ENCODE data around the gene TSSK2. TPM values are rescaled to one million over a fixed set of nuclear protein-coding genes. Genes with fewer than 3 reads are reported as not detected.
A peak's percentile ranks its signal among the peaks of the same experiment; 100 is the strongest.

TSSK2 gene
- total and polyA plus RNA-seq, 2 of the 8 experiments (the other 6 are each of a cell fraction or from before 2014, with no cell fraction given) = not detected

GRCh38 chr22:19152942-19153883, 22.1 kb downstream of the TSSK2 start:
- no peak overlapping the region for H3K14ac ChIP-seq (ENCODE audit: insufficient read length)
- H2BK5ac ChIP-seq (ENCODE audit: low read depth, low read length) = no peak overlapping the region
- no peak overlapping the region for H4K8ac ChIP-seq (ENCODE audit: extremely low read depth, insufficient read depth, low read length)
- H2AFZ ChIP-seq (ENCODE audit: low read length) = no peak overlapping the region
- H3K18ac ChIP-seq (ENCODE audit: extremely low read depth, low read length) = no peak overlapping the region
- peaks cover 44 to 53% (median 48%) of the 10 kb centered on the region in 4 experiments for H3K27me3 ChIP-seq (replicated peaks in 1 of 4; ENCODE audit: control insufficient read depth in 3 of 4, extremely low read depth in 1 of 4, insufficient read depth in 3 of 4, low read length in 3 of 4)
- H4K20me1 ChIP-seq (replicated peaks in 1 of 2; ENCODE audit: control insufficient read depth in 1 of 2, insufficient read depth in 2 of 2, low read length in 2 of 2) = peaks cover 0 to 12% of the 10 kb centered on the region in 2 experiments
- H3K79me1 ChIP-seq (ENCODE audit: low read depth, low read length) = no peaks in the 10 kb centered on the region
- no peak overlapping the region for H2BK120ac ChIP-seq (replicated peaks; ENCODE audit: low read depth, low read length)
- ChIA-PET POLR2A (ENCODE audit: partially characterized antibody) (interaction anchor here (0.6 kb wide), 1 partner anchor 38 kb away, joined by 3 read pairs; no protein-coding TSS in a partner anchor), CTCF (ENCODE audit: partially characterized antibody) (interaction anchor here (5.2 kb wide), 1 partner anchor 7 kb away, joined by 37 read pairs; the partner anchor contains the start of gene ESS2)
- TF ChIP-seq, protein P1, sequence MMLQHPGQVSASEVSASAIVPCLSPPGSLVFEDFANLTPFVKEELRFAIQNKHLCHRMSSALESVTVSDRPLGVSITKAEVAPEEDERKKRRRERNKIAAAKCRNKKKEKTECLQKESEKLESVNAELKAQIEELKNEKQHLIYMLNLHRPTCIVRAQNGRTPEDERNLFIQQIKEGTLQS (IDR thresholded peaks at IDR 0.05; ENCODE audit: insufficient read depth, low read depth, low read length) = no peak
- TF ChIP-seq ASH2L (IDR thresholded peaks at IDR 0.05; ENCODE audit: low read length) (no peak), JUN (IDR thresholded peaks at IDR 0.05; ENCODE audit: low read depth, low read length) (no peak), RBBP5 (IDR thresholded peaks at IDR 0.05; ENCODE audit: borderline replicate concordance, low read depth, low read length) (no peak), SP2 (IDR thresholded peaks at IDR 0.05; ENCODE audit: low read length) (no peak), TBP (IDR thresholded peaks at IDR 0.05; ENCODE audit: low read depth, low read length) (no peak), RXRA (IDR thresholded peaks at IDR 0.05; ENCODE audit: insufficient read depth, low read depth, low read length) (no peak), MAX (IDR thresholded peaks at IDR 0.05) (no peak)
- no peaks in the 10 kb centered on the region for H3K79me2 ChIP-seq (ENCODE audit: control insufficient read depth in 1 of 2, insufficient read depth in 2 of 2, low read length in 2 of 2)
- H3K9me3 ChIP-seq (ENCODE audit: insufficient read depth in 2 of 2, low read depth in 1 of 2, low read length in 1 of 2) = 0 out of 4 replicates have a peak, but pooled peaks cover 0 to 6% of the 10 kb centered on the region in 2 experiments
- peak overlapping the region; percentile 75; the same call in 1 of the 2 replicates for H2BK12ac ChIP-seq (ENCODE audit: low read depth, low read length)
- H3K4me1 ChIP-seq (replicated peaks in 1 of 4; ENCODE audit: control insufficient read depth in 3 of 4, insufficient read depth in 4 of 4, low read length in 3 of 4) = peaks cover 0 to 3% (median 0%) of the 10 kb centered on the region in 4 experiments; a peak in 3 of 7 replicates
- no peak overlapping the region for H4K5ac ChIP-seq (ENCODE audit: insufficient read length, low read depth, low read length)
- H3K9ac ChIP-seq (replicated peaks in 1 of 4; ENCODE audit: extremely low read depth in 1 of 4, low read depth in 3 of 4, low read length in 3 of 4) = no peak overlapping the region
- 79% methylated on average over 11 of the region's 11 CpGs; no CpG with 5 or more reads in 1 of the 2 experiments for WGBS, 2 experiments (ENCODE audit: extremely low coverage in 1 of 2, insufficient coverage in 1 of 2, insufficient read length in 1 of 2, insufficient replicate concordance in 2 of 2, low coverage in 1 of 2, low lambda C conversion rate in 2 of 2, missing lambda C conversion rate in 1 of 2)
- no peak overlapping the region for H2AK5ac ChIP-seq (ENCODE audit: low read depth, low read length)
- no peak overlapping the region for H3K4ac ChIP-seq (replicated peaks; ENCODE audit: insufficient read length, low read depth, low read length)
- no peak overlapping the region for H2BK20ac ChIP-seq (ENCODE audit: low read length)
- H3K4me3 ChIP-seq (ENCODE audit: extremely low read depth in 1 of 4, insufficient read depth in 2 of 4, low read depth in 3 of 4, low read length in 4 of 4) = no peak overlapping the region
- H3K4me2 ChIP-seq (ENCODE audit: insufficient read depth in 1 of 2, low read depth in 2 of 2, low read length in 2 of 2) = no peak overlapping the region
- H3K36me3 ChIP-seq (ENCODE audit: control insufficient read depth in 2 of 4, insufficient read depth in 4 of 4, low read length in 3 of 4) = peaks cover 0 to 12% (median 0%) of the 10 kb centered on the region in 4 experiments; a peak in 1 of 8 replicates
- H3K56ac ChIP-seq (replicated peaks; ENCODE audit: insufficient read length, low read depth, low read length) = no peak overlapping the region
- no peak overlapping the region for H2BK15ac ChIP-seq (ENCODE audit: low read length)
- H3K23me2 ChIP-seq (ENCODE audit: low read depth, low read length) = peaks cover 7% of the 10 kb centered on the region; the same call in 1 of the 2 replicates
- DNase-seq (ENCODE audit: low read depth in 1 of 2, low spot score in 2 of 2) (no peak), FAIRE-seq (no peak)
- H3K27ac ChIP-seq (ENCODE audit: low read depth, low read length) = no peak overlapping the region
- H4K91ac ChIP-seq (replicated peaks; ENCODE audit: insufficient read length, low read length) = no peak overlapping the region
- no peak overlapping the region for H3K23ac ChIP-seq (ENCODE audit: insufficient read length)

Measured in H1 (cell line).